ENCODE measurements around the gene TDRD5.

DNA sequence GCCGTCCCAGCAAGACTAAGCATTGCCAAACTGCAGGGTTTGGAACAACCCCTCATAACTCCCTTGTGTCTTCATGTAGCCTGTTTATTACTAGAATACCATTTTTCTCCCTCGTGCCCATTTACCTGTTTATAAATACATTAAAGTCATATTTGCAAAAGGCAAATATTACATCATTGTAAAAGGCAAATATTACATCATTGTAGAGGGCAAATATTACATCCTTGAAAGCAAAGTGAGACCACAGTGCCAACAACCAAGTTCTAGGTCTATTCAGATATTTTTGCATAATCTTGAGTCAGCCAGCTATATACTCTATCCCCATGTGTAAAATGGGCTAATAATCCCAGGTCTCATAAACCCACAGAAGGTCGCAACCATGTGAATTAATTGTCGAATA lies 140.0 kb downstream of the TDRD5 start:
- TF ChIP-seq CHD2 (IDR thresholded peaks at IDR 0.05; ENCODE audit: low read length, partially characterized antibody): no peak
- TF ChIP-seq, protein P1, sequence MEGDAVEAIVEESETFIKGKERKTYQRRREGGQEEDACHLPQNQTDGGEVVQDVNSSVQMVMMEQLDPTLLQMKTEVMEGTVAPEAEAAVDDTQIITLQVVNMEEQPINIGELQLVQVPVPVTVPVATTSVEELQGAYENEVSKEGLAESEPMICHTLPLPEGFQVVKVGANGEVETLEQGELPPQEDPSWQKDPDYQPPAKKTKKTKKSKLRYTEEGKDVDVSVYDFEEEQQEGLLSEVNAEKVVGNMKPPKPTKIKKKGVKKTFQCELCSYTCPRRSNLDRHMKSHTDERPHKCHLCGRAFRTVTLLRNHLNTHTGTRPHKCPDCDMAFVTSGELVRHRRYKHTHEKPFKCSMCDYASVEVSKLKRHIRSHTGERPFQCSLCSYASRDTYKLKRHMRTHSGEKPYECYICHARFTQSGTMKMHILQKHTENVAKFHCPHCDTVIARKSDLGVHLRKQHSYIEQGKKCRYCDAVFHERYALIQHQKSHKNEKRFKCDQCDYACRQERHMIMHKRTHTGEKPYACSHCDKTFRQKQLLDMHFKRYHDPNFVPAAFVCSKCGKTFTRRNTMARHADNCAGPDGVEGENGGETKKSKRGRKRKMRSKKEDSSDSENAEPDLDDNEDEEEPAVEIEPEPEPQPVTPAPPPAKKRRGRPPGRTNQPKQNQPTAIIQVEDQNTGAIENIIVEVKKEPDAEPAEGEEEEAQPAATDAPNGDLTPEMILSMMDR (IDR thresholded peaks at IDR 0.05): no peak
- no peak for TF ChIP-seq RCOR1 (IDR thresholded peaks at IDR 0.05; ENCODE audit: low read depth, low read length)
- TF ChIP-seq NR3C1 (IDR thresholded peaks at IDR 0.05): no peak
- TF ChIP-seq RAD21 (conservative IDR thresholded peaks at IDR 0.05 in 1 of 2, IDR thresholded peaks at IDR 0.05 in 1 of 2): no peak
- TF ChIP-seq CHD4 (IDR thresholded peaks at IDR 0.05; ENCODE audit: borderline replicate concordance): no peak
- no peak for TF ChIP-seq POLR2A (IDR thresholded peaks at IDR 0.05; ENCODE audit: low read length)
- TF ChIP-seq CEBPB (IDR thresholded peaks at IDR 0.05): no peak
- no peak for TF ChIP-seq ESRRA (IDR thresholded peaks at IDR 0.05; ENCODE audit: borderline replicate concordance, low read length)
- no peak for TF ChIP-seq ZSCAN20 (CRISPR knock-in tag; IDR thresholded peaks at IDR 0.05)

All from A549 (cell line).